Testis (tissue), 2 donors: ENCODE results near the gene GPD1.

Source experiments
- POLR2A ChIP-seq: fragments of 450-650 bp; IDR thresholded peaks from one replicate; pipeline ENCODE4 v1.6.1; 2017; ENCODE audit warnings: antibody characterized with exemption, mild to moderate bottlenecking, moderate library complexity
- TF ChIP-seq, protein P1 (sequence below), 3 experiments: fragments of 450-650 bp in 2 of 3; fragments of 200-600 bp in 1 of 3; sonication (generic) in 1 of 3; IDR thresholded peaks; one replicate each; pipeline ENCODE4 v1.5.1; 2016 to 2019; ENCODE audit warnings: antibody characterized with exemption in 3 of 3, mild to moderate bottlenecking in 2 of 3, moderate library complexity in 1 of 3

DNA sequence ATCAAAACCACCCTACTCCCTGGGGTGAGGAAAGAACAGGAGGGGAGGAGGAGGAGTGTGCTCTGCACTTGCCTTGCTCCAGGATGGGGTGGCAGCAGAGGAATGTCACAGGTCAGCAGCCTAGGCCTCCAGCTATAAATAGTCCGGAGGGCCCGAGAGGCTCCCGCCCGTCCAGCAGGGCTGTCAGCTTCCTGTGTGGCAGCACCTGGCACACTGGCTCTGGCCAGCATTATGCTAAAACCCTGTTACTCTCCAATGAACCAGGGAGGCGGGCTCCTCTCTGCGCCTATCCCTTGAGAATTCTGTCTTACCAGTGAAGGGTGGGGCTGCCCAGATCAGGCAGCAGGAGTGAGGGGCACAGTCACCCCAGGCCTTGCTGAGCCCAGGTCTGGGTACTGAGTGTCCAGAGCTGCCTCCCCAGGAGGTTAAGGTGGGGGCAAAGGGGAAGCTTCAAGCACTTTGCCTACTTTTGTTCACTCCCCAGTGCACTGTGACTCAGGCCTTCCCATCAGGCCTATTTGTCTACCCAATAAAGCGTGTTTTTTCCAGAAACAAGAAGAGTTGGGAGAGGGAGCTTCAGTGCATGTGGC lies 7.0 kb downstream of the GPD1 start:
- TF ChIP-seq, protein P1, sequence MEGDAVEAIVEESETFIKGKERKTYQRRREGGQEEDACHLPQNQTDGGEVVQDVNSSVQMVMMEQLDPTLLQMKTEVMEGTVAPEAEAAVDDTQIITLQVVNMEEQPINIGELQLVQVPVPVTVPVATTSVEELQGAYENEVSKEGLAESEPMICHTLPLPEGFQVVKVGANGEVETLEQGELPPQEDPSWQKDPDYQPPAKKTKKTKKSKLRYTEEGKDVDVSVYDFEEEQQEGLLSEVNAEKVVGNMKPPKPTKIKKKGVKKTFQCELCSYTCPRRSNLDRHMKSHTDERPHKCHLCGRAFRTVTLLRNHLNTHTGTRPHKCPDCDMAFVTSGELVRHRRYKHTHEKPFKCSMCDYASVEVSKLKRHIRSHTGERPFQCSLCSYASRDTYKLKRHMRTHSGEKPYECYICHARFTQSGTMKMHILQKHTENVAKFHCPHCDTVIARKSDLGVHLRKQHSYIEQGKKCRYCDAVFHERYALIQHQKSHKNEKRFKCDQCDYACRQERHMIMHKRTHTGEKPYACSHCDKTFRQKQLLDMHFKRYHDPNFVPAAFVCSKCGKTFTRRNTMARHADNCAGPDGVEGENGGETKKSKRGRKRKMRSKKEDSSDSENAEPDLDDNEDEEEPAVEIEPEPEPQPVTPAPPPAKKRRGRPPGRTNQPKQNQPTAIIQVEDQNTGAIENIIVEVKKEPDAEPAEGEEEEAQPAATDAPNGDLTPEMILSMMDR (IDR thresholded peaks at IDR 0.05) = no peak
- no peak for TF ChIP-seq POLR2A
